Stimulated activated effector memory CD8-positive, alpha-beta T cell treated with anti-CD3 and anti-CD28 coated beads, Interleukin-12 subunit alpha, Interleukin-12 subunit beta, amount 100 ng/mL, for 72 hours (primary cell): ENCODE data around the gene NINJ1.

Experiments used
- ATAC-seq: fragments of 150-1000 bp; cut with Tn5 transposase; 2 replicates; pipeline ENCODE4 v1.10.0; 2021
- DNase-seq, 2 donors: peaks; one replicate each; pipeline ENCODE4 v3.0.0; 2021 to 2022; ENCODE audit warnings: low spot score in 2 of 2
- H3K27ac Mint-ChIP-seq: one replicate; pipeline ENCODE4 v1.8.0; 2022; ENCODE audit warnings: mild to moderate bottlenecking, mixed read lengths
- H3K36me3 Mint-ChIP-seq: one replicate; pipeline ENCODE4 v1.8.0; 2022; ENCODE audit warnings: mild to moderate bottlenecking, mixed read lengths
- H3K4me1 Mint-ChIP-seq: one replicate; pipeline ENCODE4 v1.8.0; 2022; ENCODE audit warnings: mixed read lengths
- H3K4me3 Mint-ChIP-seq: one replicate; pipeline ENCODE4 v1.8.0; 2022; ENCODE audit warnings: mild to moderate bottlenecking, mixed read lengths
- H3K9me3 Mint-ChIP-seq: one replicate; pipeline ENCODE4 v1.8.0; 2022; ENCODE audit warnings: mixed read lengths

Gene NINJ1, protein sequence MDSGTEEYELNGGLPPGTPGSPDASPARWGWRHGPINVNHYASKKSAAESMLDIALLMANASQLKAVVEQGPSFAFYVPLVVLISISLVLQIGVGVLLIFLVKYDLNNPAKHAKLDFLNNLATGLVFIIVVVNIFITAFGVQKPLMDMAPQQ

DNA sequence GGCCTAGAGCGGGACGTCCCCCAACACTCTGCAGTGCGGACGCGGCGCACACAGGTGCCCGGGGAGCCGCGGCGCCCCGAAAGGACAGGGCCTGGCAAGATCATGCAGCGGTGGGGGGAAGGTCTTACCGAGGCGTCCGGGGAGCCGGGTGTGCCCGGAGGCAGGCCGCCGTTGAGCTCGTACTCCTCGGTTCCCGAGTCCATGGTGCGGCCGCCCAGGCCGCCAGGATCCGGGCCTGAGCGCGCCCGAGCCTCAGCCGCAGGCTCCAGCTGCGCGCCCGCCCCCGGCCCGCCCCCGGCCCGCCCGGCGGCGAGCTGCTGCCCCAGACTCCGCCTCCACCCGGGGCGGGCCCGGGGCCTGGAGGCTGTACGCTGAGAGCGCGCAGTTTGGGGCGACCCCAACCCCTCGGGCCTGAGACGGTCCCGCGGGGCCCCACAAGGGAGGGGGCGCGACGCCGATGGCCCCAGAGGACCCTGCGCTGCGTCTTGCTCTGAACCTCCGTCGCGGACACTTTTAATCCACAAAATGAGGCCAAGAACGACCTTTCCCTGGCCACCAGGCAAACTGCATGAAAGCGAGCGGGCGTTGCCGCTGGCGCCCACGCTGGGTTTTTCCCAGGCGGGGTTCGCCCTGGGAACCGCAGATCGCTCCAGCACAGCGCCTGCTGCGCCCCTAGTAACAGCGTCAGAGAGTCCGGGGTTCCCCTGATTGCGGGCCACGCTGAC is at the start of gene NINJ1:
TSS of gene NINJ1 (minus strand) at position 237 of the 725 bp plus-strand sequence. CDS start at position 203, 34 bp downstream.
- Mint-ChIP-seq H3K36me3 (peaks cover 50% of the 10 kb centered on the region), H3K9me3 (no peaks in the 10 kb centered on the region), H3K4me3 (peak within 1 kb of the TSS; percentile 88), H3K27ac (peak within 1 kb of the TSS; percentile 94), H3K4me1 (peaks cover 73% of the 10 kb centered on the region)
- ATAC-seq (peak; percentile 85), DNase-seq (peak; percentile 80 to 94)

DNA sequence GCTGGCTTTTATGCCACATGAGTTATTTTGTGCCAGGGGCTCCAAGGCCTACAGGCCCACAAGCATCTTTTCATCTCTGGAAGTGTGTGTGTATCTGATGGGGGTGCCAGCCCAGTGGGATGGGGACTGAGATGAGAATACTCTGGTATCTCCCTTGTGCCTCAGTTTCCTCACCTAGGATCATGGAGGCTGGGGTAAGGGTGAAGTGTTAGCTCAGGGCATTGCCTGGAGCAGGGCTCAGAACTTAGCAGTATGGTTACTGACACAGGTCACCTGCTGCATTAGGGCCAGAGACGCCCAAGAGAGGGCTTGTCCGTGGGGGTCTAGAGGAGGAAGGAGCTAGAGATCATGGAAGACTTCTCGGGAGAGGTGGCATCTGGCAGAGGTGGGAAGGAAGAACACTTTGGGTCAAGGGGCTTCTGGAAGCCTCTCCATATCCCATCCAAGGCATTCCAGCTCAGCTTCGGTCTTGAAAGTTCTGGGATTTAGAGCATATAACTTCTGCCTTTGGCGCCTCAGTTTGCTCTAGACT is 49.1 kb upstream of the NINJ1 start:
- H3K4me1 Mint-ChIP-seq, result peaks cover 13% of the 10 kb centered on the region
- DNase-seq (no peak), ATAC-seq (no peak)
- H3K9me3 Mint-ChIP-seq, result no peaks in the 10 kb centered on the region
- H3K36me3 Mint-ChIP-seq, result no peaks in the 10 kb centered on the region
- H3K4me3 Mint-ChIP-seq, result peak overlapping the region; percentile 63
- H3K27ac Mint-ChIP-seq, result no peak overlapping the region

DNA sequence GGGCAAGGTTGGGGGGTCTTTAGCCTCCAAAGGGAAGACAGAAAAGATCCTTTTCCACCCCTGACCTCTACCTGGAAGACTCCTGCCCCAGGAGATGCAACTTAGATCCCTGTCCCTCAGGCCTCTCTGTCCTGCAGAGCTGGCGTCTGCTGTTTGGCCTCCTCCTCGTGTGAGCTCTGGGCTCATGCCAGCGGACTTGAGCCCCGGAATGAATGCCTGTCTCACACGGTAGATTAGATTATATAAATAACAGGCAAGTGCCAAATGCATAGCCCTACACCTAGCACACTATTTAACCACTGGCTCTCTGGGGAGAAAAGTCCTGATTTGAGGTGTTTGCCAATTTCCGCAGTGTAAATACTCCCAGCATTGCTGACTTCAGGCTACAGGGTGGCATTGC is 48.5 kb upstream of the NINJ1 start:
- DNase-seq (no peak), ATAC-seq (no peak)
- peak overlapping the region; percentile 63 for H3K4me3 Mint-ChIP-seq
- no peak overlapping the region for H3K27ac Mint-ChIP-seq
- H3K36me3 Mint-ChIP-seq, result no peaks in the 10 kb centered on the region
- no peaks in the 10 kb centered on the region for H3K9me3 Mint-ChIP-seq
- peaks cover 13% of the 10 kb centered on the region for H3K4me1 Mint-ChIP-seq

DNA sequence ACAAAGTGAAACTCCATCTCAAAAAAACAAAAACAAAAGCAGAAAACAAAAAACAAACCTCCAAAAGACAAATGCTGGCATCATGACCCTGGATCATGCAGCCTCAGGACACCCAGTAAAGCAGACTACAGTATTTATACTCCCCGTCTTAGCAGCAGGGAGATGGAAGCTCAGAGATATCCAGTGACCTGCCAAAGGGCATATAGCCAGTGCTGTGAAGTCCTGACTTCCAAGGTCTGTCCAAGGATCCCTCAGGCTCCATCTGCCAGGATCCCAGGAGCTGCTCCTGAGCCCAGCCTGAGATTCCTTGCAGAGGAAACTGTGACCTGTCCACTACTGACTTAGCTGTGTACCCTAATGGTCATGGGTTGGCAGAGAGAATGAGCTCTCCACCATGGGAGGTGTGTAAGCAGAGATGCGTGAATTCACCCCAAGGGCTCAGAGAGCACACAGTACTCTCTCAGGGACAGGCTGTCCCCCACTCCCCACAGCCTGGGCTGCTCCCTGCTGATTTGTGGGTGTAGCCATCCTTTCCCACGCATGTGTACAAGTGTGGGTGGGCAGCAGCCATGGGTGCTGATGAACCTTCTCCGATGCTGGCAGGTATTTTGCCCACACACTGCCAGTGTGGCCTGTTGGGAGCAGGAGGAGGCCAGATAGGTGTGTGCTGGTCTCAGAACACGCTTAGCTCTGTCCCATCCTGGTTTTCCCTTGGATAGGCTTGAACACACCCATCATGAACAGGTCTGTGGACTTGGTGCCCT is 47.8 kb upstream of the NINJ1 start:
- Mint-ChIP-seq H3K4me3 (no peak overlapping the region), H3K36me3 (no peaks in the 10 kb centered on the region), H3K9me3 (no peaks in the 10 kb centered on the region), H3K4me1 (peaks cover 13% of the 10 kb centered on the region), H3K27ac (no peak overlapping the region)
- no peak for ATAC-seq
- DNase-seq, result no peak

DNA sequence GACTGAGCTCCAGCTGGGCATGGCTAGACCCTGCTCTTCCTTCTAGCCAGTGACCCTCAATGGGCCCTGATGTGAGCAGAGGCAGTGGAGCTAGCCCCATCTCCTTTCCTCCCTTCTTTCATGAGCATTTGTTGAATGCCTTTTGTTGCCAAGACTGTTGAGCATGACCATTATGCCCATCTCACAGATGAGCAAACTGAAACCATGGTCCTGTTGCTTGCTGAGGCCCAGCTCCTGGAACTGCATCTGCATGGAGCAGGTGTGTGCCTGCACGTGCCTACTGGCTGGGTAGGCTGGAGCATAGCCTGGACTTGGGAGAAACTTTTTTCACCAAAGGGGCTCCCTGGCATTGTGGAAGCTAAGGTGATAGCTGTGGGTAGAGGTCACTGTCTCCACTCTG is 46.9 kb upstream of the NINJ1 start:
- Mint-ChIP-seq H3K4me1 (peaks cover 13% of the 10 kb centered on the region), H3K27ac (no peak overlapping the region), H3K36me3 (no peaks in the 10 kb centered on the region), H3K4me3 (no peak overlapping the region), H3K9me3 (no peaks in the 10 kb centered on the region)
- no peak for ATAC-seq
- DNase-seq, result no peak

DNA sequence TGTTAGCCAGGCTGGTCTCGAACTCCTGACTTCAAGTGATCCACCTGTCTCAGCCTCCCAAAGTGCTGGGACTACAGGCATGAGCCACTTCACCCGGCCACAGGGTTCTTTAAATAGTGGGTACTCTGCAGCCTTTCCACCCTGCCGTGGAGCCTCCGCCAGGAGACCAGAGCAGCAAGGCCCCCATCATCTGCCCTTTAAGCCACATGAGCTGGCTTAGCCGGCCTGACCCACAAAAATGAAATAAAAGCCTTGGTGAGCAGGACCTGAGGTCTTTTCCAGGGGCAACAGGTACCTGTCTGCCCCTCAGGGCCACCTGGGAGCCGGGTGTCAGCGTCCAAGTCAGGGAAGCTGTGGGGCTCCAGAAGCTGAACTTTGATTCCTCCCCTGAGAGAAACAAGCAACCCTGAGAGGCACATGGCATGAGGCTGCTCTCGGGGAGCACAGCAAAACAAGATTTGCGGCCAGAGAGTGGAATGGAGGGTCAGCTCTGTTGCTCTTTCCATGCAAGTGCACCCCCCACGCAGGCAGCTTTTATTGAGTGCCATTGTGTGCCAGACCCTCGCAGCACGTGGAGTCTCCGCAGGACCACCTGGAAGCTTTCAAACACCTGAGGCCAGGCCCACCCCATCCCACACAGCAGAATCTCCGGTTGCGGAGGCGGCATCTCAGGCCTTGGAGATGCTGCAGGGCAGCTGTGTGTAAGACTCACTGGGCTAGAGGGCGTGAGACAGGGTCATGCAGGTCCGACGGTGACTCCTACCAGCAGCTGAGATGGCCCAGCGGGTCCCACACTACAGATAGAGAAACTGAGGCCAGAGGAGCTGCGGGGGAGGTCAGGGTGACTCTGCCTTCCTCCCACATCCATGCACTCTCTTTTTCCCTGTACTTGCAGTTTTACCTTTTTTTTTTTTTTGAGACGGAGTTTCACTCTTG is 45.1 kb upstream of the NINJ1 start:
- H3K36me3 Mint-ChIP-seq, result no peaks in the 10 kb centered on the region
- peaks cover 13% of the 10 kb centered on the region for H3K4me1 Mint-ChIP-seq
- no peak overlapping the region for H3K4me3 Mint-ChIP-seq
- DNase-seq, result no peak
- H3K27ac Mint-ChIP-seq, result no peak overlapping the region
- no peak for ATAC-seq
- H3K9me3 Mint-ChIP-seq, result no peaks in the 10 kb centered on the region

DNA sequence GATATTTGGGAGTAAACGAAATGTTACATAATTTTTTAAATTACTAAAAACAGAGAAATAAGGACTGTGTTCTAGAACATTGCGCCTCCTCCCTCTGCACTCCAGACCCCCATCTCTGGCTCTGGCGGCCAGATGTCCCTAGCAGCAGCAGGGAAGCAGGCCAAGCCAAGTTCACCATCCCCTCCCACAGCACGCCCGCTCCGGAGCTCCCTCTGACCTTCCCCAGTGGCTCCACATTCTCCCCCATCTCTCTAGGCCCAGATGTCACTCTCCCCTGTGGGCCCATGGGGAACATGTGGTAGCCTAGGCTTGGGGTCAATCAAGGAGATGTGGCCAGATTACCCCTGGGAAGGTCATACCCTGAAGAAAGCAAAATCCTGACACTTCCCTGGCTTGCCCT is 43.6 kb upstream of the NINJ1 start:
- no peaks in the 10 kb centered on the region for H3K36me3 Mint-ChIP-seq
- no peak overlapping the region for H3K27ac Mint-ChIP-seq
- no peaks in the 10 kb centered on the region for H3K9me3 Mint-ChIP-seq
- DNase-seq (no peak), ATAC-seq (no peak)
- no peak overlapping the region for H3K4me3 Mint-ChIP-seq
- H3K4me1 Mint-ChIP-seq, result peaks cover 5% of the 10 kb centered on the region

DNA sequence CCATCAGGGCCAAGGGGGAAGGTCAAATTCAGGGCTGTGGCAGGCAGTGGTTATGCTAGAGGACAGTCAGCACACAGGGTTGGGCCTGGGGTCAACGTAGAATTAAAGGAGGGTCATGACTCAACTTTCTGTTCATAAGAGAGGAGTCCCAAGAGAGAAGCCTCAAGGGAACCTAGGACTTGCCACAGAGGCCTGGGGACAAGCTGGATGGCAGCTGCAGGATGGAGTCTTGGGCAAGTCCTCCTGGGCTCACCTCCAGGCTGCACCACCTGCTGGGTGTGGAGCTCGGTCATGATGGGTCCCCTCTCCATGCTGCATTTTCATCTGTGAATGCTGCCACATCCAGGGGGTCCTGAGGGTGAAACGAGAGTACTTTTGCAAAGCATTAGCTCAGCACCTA is 40.9 kb upstream of the NINJ1 start:
- H3K4me3 Mint-ChIP-seq, result no peak overlapping the region
- H3K4me1 Mint-ChIP-seq, result peaks cover 7% of the 10 kb centered on the region
- no peaks in the 10 kb centered on the region for H3K36me3 Mint-ChIP-seq
- ATAC-seq, result no peak
- DNase-seq, result no peak
- H3K9me3 Mint-ChIP-seq, result no peaks in the 10 kb centered on the region
- no peak overlapping the region for H3K27ac Mint-ChIP-seq

DNA sequence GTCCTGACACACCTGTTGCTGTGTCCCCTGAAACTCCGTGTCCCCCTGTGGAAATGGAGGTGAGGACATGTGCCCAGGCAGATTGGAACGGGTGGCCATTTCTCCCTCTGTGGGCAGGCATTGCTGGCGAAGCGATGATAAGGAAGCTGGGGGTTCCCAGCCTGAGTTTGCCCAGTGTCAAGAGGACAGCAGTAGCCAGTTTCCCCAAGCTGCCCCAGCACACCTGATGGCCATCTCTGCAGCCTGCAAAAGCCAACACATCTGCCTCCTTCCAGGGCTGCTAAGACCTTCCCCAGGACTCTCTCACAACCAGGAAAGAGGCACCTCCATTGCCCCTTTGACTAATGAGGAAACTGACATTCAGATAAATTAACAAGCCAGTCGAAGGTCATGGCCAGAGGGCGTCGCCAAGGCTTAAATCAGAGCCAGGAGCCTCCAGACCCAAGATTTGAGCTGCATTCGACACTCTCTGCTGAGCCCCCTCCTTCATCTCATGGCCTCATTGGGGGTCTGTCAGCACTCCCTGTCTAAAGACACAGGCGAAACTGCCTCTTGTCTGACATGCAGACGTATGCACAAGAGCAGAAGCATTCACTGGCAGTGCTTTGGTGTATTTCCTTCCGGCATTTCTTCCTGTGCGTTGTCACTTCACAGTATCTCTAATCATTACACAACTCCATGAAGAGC is 39.5 kb upstream of the NINJ1 start:
- H3K36me3 Mint-ChIP-seq, result no peaks in the 10 kb centered on the region
- H3K27ac Mint-ChIP-seq, result peak overlapping the region; percentile 64
- H3K9me3 Mint-ChIP-seq, result no peaks in the 10 kb centered on the region
- H3K4me1 Mint-ChIP-seq, result peaks cover 13% of the 10 kb centered on the region
- H3K4me3 Mint-ChIP-seq, result no peak overlapping the region
- DNase-seq (no peak), ATAC-seq (no peak)

DNA sequence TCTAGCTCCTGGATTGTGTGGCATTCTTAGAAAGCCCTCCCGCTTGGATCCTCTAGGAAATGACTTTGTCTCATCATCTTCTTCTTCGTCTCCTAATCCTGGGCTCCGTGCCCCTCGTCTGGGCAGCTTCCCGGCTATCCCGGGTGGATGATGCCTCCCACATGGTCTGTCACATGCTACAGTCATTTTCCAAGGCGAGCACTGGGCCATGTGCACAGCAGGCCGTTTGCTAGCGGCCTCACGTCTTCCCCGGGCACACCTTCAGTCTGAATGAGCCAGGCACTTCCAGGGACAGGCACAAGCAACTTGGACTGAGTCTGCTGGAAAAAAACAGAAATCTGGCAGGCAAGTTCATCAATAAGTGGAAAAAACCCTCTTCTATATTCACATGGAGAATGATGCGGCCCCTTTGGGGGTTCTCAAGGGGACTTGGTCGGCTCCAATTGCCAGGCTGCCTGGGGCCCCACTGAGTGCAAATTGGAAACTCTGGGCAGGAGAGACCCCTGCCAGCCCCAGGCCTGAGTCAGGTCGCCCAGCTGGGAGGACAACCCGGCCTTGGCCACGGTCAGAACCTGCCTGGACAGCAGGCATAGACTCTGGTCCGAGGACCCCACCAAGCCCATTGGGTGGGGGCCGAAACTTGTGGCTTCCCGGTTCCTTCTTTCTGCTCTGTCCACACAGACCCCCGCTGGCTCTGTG is 38.8 kb upstream of the NINJ1 start:
- H3K36me3 Mint-ChIP-seq, result no peaks in the 10 kb centered on the region
- DNase-seq (no peak), ATAC-seq (no peak)
- peaks cover 13% of the 10 kb centered on the region for H3K4me1 Mint-ChIP-seq
- H3K9me3 Mint-ChIP-seq, result no peaks in the 10 kb centered on the region
- H3K4me3 Mint-ChIP-seq, result no peak overlapping the region
- no peak overlapping the region for H3K27ac Mint-ChIP-seq

DNA sequence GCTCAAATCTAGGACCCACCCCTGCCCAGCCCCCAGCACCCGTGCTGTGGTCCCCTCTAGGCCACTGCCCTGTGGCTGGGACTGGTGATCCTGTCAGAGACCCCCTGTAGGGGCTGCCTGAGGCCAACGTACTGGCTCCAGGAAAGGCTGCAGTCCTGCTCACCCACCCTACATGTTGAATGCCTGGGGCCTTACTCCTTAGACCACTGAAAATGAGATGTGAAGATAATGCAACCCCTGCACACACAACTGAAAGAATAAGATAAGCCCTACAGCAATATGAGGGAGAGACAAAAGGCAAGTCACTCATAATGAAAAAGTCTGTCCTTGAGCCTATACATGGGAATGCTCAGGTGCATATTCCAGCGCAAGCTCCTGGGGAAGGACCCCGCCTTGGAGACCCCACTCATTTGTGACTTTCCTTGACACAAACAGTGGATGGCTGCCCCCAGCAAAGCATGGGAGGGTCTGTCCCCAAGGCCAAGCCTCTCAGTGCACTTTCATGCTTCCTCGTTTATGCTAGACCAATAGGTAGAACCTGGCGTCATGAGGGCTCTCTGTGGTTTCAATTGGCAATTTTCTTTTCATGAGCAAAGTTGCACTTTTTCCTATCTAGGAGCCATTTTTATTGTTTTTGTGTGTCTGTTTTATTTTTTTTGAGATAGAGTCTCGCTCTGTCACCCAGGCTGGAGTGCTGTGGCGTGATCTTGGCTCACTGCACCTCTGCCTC is 37.4 kb upstream of the NINJ1 start:
- peak; percentile 5 for ATAC-seq
- Mint-ChIP-seq H3K4me1 (peaks cover 13% of the 10 kb centered on the region), H3K27ac (no peak overlapping the region)

DNA sequence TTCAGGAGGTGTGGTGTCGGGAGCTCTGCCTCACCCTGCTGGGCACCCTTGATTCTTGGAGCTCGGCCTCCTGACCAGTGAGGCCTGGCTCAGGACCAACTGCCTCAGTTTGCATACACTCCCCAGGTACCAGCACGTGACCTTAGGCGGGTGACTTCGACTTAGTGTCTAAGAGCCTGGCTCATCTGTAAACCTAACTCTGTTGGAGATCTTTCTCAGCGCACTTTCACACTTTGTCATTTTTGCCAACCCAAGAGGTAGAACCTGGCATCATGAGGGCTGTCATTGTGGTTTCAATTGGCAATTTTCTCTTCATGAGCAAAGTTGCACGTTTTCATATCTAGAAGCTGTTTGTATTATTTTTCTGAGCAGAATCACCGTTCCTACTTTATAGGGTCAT is 36.5 kb upstream of the NINJ1 start:
- Mint-ChIP-seq H3K4me1 (peaks cover 13% of the 10 kb centered on the region), H3K27ac (no peak overlapping the region), H3K36me3 (no peaks in the 10 kb centered on the region), H3K9me3 (no peaks in the 10 kb centered on the region), H3K4me3 (no peak overlapping the region)
- ATAC-seq, result peak; percentile 87
- DNase-seq, result no peak

More for the DNA sequence above, 37.4 kb upstream of the NINJ1 start:
- Mint-ChIP-seq H3K4me3 (no peak overlapping the region), H3K36me3 (no peaks in the 10 kb centered on the region), H3K9me3 (no peaks in the 10 kb centered on the region)
- no peak for DNase-seq

DNA sequence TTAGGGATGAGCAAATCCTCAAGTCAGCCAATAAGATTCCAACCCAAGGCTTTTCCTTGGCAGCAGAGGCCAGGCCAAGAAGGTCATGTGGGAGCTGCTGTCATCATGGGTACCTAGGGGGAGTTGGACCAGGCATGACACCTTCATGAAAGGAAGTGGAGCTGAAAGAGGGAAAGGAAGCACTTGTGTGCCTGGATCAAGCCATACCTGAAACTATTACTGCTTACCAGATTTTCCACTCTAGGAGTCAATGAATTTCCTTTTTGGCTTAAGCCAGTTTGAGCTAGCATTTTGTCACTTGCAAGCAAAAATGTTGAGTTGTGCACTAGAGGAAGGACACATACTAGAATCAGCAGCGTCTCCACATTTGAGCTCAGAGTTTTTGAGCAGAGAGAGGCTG is 35.4 kb upstream of the NINJ1 start:
- H3K9me3 Mint-ChIP-seq, result no peaks in the 10 kb centered on the region
- H3K4me3 Mint-ChIP-seq, result no peak overlapping the region
- H3K27ac Mint-ChIP-seq, result no peak overlapping the region
- no peaks in the 10 kb centered on the region for H3K36me3 Mint-ChIP-seq
- ATAC-seq (no peak), DNase-seq (no peak)
- peaks cover 13% of the 10 kb centered on the region for H3K4me1 Mint-ChIP-seq
